Measurements from ENCODE around the gene IRF4. TPM values are rescaled to one million over a fixed set of nuclear protein-coding genes. Genes with fewer than 3 reads are reported as not detected.

The IRF4 gene
- total RNA-seq, 1 donor from 2014 or later, result 0.11 TPM

DNA sequence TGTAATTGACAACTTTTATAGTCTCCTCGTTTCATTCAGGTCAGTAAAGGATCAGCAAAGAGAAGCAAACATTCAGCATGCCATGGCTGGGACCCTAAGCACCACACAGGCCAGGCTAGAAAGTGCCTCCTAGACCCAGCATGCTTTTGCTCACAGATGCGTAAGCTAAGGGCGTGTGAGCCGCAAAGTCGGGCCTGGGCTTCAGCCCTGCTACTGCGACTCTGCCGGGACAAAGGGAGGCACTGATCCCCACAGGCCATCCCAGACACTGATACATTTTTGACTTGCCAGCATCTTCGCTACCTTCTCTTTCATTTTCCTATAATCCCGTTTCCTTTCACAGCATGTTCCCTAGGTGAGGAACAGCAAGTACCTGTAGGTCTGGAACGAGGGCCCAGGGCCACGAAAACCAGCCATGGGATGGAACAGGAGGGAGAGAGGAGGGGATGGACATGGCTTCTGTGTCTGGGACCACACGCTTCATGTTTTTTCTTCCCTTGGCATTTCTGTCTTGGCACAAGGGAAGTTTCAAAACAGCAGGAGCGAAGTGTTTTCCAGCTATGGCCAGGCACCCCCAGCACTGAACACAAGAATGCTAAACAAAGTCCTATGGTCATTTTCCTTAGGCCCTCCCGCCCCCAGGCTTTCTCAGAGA, 42.6 kb downstream of the IRF4 start:
- Histone ChIP-seq H3K27ac (no peak overlapping the region), H3K4me1 (no peaks in the 10 kb centered on the region), H3K9me3 (ENCODE audit: low read depth) (no peaks in the 10 kb centered on the region), H4K20me1 (ENCODE audit: low read depth) (no peaks in the 10 kb centered on the region), H3K4me3 (no peak overlapping the region), H3K9ac (no peak overlapping the region), H3K4me2 (no peak overlapping the region), H2AFZ (replicated peaks) (no peak overlapping the region), H3K79me2 (ENCODE audit: low read depth) (no peaks in the 10 kb centered on the region), H3F3A (ENCODE audit: low read depth) (no peaks in the 10 kb centered on the region), H3K36me3 (no peaks in the 10 kb centered on the region), H3K27me3 (no peaks in the 10 kb centered on the region)
- Mint-ChIP-seq H3K4me1 (peaks cover 4% of the 10 kb centered on the region), H3K27me3 (ENCODE audit: insufficient read depth, low read depth) (peaks cover 3% of the 10 kb centered on the region), H3K27ac (no peak overlapping the region), H3K9me3 (peaks cover 2% of the 10 kb centered on the region), H3K4me3 (no peak overlapping the region), H3K36me3 (no peaks in the 10 kb centered on the region)
- DNase-seq (ENCODE audit: low spot score), result no peak
- TF ChIP-seq EZH2phosphoT487 (IDR thresholded peaks at IDR 0.05) (no peak), EZH2 (IDR thresholded peaks at IDR 0.05) (no peak), CTCF (IDR thresholded peaks at IDR 0.05) (no peak)

DNA sequence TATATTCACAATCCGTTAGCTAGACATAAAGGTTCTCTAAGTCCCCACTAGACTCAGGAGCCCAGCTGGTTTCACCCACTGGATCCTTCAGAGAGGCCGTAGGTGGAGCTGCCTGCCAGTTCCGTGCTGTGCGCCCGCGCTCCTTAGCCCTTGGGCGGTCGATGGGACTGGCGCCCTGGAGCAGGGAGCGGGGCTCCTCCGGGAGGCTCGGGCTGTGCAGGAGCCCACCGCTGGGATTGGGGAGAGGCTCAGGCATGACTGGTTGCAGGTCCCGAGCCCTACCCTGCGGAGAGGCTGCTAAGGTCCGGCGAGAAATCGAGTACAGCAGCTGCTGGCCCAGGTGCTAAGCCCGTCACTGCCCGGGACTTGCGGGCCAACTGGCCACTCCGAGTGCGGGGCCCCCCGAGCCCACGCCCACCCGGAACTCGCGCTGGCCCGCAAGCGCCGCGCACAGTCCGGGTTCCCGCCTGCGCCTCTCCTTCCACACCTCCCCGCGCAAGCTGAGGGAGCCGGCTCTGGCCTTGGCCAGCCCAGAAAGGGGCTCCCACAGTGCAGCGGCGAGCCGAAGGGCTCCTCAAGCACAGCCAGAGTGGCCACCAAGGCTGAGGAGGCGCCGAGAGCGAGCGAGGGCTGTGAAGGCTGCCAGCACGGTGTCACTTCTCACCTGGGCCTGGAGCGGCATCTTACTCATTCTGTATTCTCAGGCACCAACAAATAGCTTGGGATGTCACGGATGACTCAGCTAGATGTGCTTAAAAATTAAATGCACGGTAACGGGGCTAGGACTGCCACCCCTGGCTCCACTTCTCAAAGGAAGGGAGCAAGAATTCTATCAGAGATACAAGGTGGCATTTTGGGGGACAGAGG, 44.1 kb downstream of the IRF4 start:
- no peaks in the 10 kb centered on the region for H3K36me3 Mint-ChIP-seq
- peaks cover 6% of the 10 kb centered on the region for H3K27me3 Mint-ChIP-seq (ENCODE audit: insufficient read depth, low read depth)
- Histone ChIP-seq H3K36me3 (no peaks in the 10 kb centered on the region), H3K4me1 (no peaks in the 10 kb centered on the region), H2AFZ (replicated peaks) (no peak overlapping the region), H3K4me2 (no peak overlapping the region), H3K79me2 (ENCODE audit: low read depth) (no peaks in the 10 kb centered on the region), H3K9me3 (ENCODE audit: low read depth) (no peaks in the 10 kb centered on the region), H3K4me3 (no peak overlapping the region), H3F3A (ENCODE audit: low read depth) (no peaks in the 10 kb centered on the region), H3K9ac (no peak overlapping the region), H3K27ac (no peak overlapping the region), H4K20me1 (ENCODE audit: low read depth) (no peaks in the 10 kb centered on the region), H3K27me3 (no peaks in the 10 kb centered on the region)
- no peak for DNase-seq (ENCODE audit: low spot score)
- H3K4me1 Mint-ChIP-seq, result peaks cover 4% of the 10 kb centered on the region
- no peak overlapping the region for H3K27ac Mint-ChIP-seq
- H3K9me3 Mint-ChIP-seq, result peaks cover 2% of the 10 kb centered on the region
- no peak for TF ChIP-seq EZH2phosphoT487 (IDR thresholded peaks at IDR 0.05)
- no peak overlapping the region for H3K4me3 Mint-ChIP-seq

GRCh38 chr6:436308-437036, 44.9 kb downstream of the IRF4 start:
- no peak for DNase-seq (ENCODE audit: low spot score)
- Histone ChIP-seq H3F3A (ENCODE audit: low read depth) (no peaks in the 10 kb centered on the region), H3K4me2 (no peak overlapping the region), H3K27me3 (no peaks in the 10 kb centered on the region), H3K79me2 (ENCODE audit: low read depth) (no peaks in the 10 kb centered on the region), H3K36me3 (no peaks in the 10 kb centered on the region), H2AFZ (replicated peaks) (no peak overlapping the region), H3K4me3 (no peak overlapping the region), H4K20me1 (ENCODE audit: low read depth) (no peaks in the 10 kb centered on the region), H3K27ac (no peak overlapping the region), H3K9me3 (ENCODE audit: low read depth) (no peaks in the 10 kb centered on the region), H3K9ac (no peak overlapping the region), H3K4me1 (no peaks in the 10 kb centered on the region)
- peaks cover 2% of the 10 kb centered on the region for H3K9me3 Mint-ChIP-seq
- no peak overlapping the region for H3K4me3 Mint-ChIP-seq
- peaks cover 6% of the 10 kb centered on the region for H3K27me3 Mint-ChIP-seq (ENCODE audit: insufficient read depth, low read depth)
- no peaks in the 10 kb centered on the region for H3K36me3 Mint-ChIP-seq
- H3K4me1 Mint-ChIP-seq, result peaks cover 4% of the 10 kb centered on the region
- TF ChIP-seq EZH2phosphoT487 (IDR thresholded peaks at IDR 0.05) (no peak), EZH2 (IDR thresholded peaks at IDR 0.05) (no peak), CTCF (IDR thresholded peaks at IDR 0.05) (no peak)
- no peak overlapping the region for H3K27ac Mint-ChIP-seq
